Pancreas (tissue), 10 donors: Measurements from ENCODE around the gene ERMAP. TPM values are rescaled to one million over a fixed set of nuclear protein-coding genes. Genes with fewer than 3 reads are reported as not detected.

Experiments used
- ATAC-seq, 4 donors: fragments of 200-7000 bp; cut with Tn5 transposase; one replicate each; pipeline versions ENCODE4 v1.8.0 to v1.9.1; 2020; ENCODE audit warnings: mild to moderate bottlenecking in 4 of 4, moderate library complexity in 4 of 4
- DNase-seq, 6 donors: peaks; one replicate each; pipeline ENCODE4 v3.0.0-alpha.2; 2020
- FAIRE-seq: peaks from 2 replicates; lab custom pipeline; 2012; peaks lifted over from hg19 to GRCh38; lab: Jason Lieb, UNC
- H3K27ac ChIP-seq, 4 donors: fragments of 200-600 bp; sonication (generic); 1 replicate in 3 of 4; 2 replicates in 1 of 4; pipeline versions ENCODE4 v1.5.0 to v1.8.0; 2020
- H3K27me3 ChIP-seq, 4 donors: fragments of 200-600 bp; one replicate each; pipeline ENCODE4 v1.8.0; 2021
- H3K36me3 ChIP-seq, 3 donors: fragments of 200-600 bp; sonication (generic) in 1 of 3; one replicate each; pipeline versions ENCODE4 v1.5.0 to v1.8.0; 2020 to 2021
- H3K4me1 ChIP-seq, 3 donors: fragments of 200-600 bp; one replicate each; pipeline ENCODE4 v1.8.0; 2021
- H3K4me3 ChIP-seq, 4 donors: fragments of 200-600 bp; sonication (generic) in 2 of 4; one replicate each; pipeline versions ENCODE4 v1.5.0 to v1.8.0; 2020 to 2021
- H3K9me3 ChIP-seq, 4 donors: fragments of 200-600 bp; one replicate each; pipeline ENCODE4 v1.8.0; 2021
- WGBS, 2 donors: extraction: QIAGEN DNeasy Blood & Tissue Kit; methylation state at CpG; one replicate each; pipeline ENCODE4 v1.1.7; 2013; 5-methylcytosine and 5-hydroxymethylcytosine counted together
- intact Hi-C, 3 donors: fragments of 100-400 bp; cut with DNase I; formaldehyde crosslinking; loops; one replicate each; pipeline versions ENCODE4 v1.11.1 to v1.14.2; 2022
- polyA plus RNA-seq, 2 donors: library from polyadenylated mRNA; stranded (reverse); fragments of 200-250 nt; gene quantifications; one replicate each; pipeline ENCODE4 v1.2.3, GENCODE V29; 2013
- total RNA-seq, 6 donors: library from RNA; stranded (reverse); fragmentation: NEBNext Ultra II Directional in 4 of 6; extraction: Animal tissue kit (Norgen Biotek cat#: 25700) in 4 of 6; gene quantifications; one replicate each; pipeline versions ENCODE4 v1.2.1 to v1.2.4, GENCODE V29; 2021 to 2023
- TF ChIP-seq, protein P1 (sequence below), 4 donors: fragments of 200-600 bp; sonication (generic) in 3 of 4; IDR thresholded peaks; one replicate each; pipeline versions ENCODE4 v1.5.0 to v1.8.0; 2021; ENCODE audit warnings: antibody characterized with exemption in 4 of 4
- donor health status: healthy with polysubstance abuse.
- donor health status: DM: no; HTN: no; CAD: no; lungs with moderate emphysema.
- donor health status: DM: no; HTN: no; CAD: no.
- donor health status: control.
- donor health status: control.
- donor health status: Bipolar disorder and iron deficiency.
- donor health status: DM: yes; HTN: yes; CAD: no.
- donor health status: DM: no; HTN: no; CAD: no.
- donor health status: DM: no; HTN: no; CAD: no.
- donor health status: DM: yes; HTN: yes; CAD: no.

The ERMAP gene
- total and polyA plus RNA-seq, 8 donors = 4.8 to 11.2 (median 8.5) TPM

DNA sequence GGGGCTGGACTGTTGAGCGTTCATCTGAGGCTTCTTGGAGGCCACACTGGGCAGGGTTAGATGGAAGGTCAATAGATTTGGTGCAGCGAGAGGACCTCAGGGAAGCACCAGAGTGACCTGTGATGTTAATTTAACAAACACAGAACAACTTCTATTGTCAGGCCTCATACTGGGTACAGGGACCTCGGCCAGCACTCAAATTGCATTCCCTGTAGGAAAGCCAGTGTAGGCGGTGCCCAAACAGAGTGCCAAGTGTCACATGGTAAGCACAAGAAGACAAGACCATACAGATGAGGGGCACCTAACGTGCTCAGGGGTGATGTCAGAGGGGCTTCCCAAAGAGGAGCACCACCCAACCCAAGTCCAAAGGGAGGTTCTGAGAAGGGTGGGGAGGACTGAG lies 30.8 kb upstream of the ERMAP start:
- DNase-seq (no peak), FAIRE-seq (no peak), ATAC-seq (no peak)
- no peaks in the 10 kb centered on the region for H3K9me3 ChIP-seq
- no peaks in the 10 kb centered on the region for H3K36me3 ChIP-seq
- no peaks in the 10 kb centered on the region for H3K27me3 ChIP-seq
- intact Hi-C loops = loop anchor here in 1 of 3 donors (10.0 kb wide), 1 partner anchor 99 kb away; no protein-coding TSS in a partner anchor
- H3K4me3 ChIP-seq = no peak overlapping the region
- no peak overlapping the region for H3K27ac ChIP-seq
- TF ChIP-seq, protein P1, sequence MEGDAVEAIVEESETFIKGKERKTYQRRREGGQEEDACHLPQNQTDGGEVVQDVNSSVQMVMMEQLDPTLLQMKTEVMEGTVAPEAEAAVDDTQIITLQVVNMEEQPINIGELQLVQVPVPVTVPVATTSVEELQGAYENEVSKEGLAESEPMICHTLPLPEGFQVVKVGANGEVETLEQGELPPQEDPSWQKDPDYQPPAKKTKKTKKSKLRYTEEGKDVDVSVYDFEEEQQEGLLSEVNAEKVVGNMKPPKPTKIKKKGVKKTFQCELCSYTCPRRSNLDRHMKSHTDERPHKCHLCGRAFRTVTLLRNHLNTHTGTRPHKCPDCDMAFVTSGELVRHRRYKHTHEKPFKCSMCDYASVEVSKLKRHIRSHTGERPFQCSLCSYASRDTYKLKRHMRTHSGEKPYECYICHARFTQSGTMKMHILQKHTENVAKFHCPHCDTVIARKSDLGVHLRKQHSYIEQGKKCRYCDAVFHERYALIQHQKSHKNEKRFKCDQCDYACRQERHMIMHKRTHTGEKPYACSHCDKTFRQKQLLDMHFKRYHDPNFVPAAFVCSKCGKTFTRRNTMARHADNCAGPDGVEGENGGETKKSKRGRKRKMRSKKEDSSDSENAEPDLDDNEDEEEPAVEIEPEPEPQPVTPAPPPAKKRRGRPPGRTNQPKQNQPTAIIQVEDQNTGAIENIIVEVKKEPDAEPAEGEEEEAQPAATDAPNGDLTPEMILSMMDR (IDR thresholded peaks at IDR 0.05) = no peak
- 89 to 94% methylated on average over 5 of the region's 5 CpGs for WGBS, 2 donors
- H3K4me1 ChIP-seq = no peaks in the 10 kb centered on the region

DNA sequence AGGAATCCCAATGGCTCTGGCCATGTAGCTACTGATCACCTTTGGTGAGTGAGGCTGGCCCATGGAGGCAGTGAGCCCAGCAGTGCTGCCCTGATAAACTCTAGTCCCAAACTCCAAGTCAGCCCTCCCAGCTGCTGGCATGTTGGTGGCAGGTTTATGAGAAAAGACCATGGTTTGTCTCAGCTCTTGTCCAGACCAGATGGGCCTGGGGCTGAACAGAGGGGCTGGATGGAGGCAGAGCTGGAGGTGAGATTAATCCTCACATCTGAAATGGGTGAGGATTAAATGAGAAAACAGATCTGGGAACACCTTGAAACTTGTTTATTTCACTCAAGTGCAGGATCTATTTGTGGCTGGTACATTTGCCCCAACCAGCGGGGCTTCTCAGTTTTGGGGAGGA lies 28.9 kb upstream of the ERMAP start:
- TF ChIP-seq, protein P1 (IDR thresholded peaks at IDR 0.05) = no peak
- DNase-seq = no peak
- Histone ChIP-seq H3K27me3 (no peaks in the 10 kb centered on the region), H3K4me3 (no peak overlapping the region), H3K4me1 (no peaks in the 10 kb centered on the region), H3K9me3 (no peaks in the 10 kb centered on the region), H3K27ac (no peak overlapping the region), H3K36me3 (no peaks in the 10 kb centered on the region)
- 92 to 93% methylated on average over 1 of the region's 1 CpG for WGBS, 2 donors
- no peak for FAIRE-seq
- intact Hi-C loops = loop anchor here in 1 of 3 donors (10.0 kb wide), 1 partner anchor 97 kb away; no protein-coding TSS in a partner anchor
- no peak for ATAC-seq

- intact Hi-C loops = no loop called here
- peak in 1 of 4 donors; percentile 24 for ATAC-seq
- no peaks in the 10 kb centered on the region for H3K9me3 ChIP-seq
- TF ChIP-seq, protein P1 (IDR thresholded peaks at IDR 0.05) = no peak
- DNase-seq = no peak
- H3K27me3 ChIP-seq = no peaks in the 10 kb centered on the region
- 88 to 92% methylated on average over 2 of the region's 2 CpGs for WGBS, 2 donors
- no peak overlapping the region for H3K4me3 ChIP-seq
- peaks cover 0 to 4% (median 0%) of the 10 kb centered on the region in 3 donors for H3K4me1 ChIP-seq
- FAIRE-seq = no peak
- no peaks in the 10 kb centered on the region for H3K36me3 ChIP-seq
- H3K27ac ChIP-seq = no peak overlapping the region
Observed at GRCh38 chr1:42793824-42794223, 23.1 kb upstream of the ERMAP start.

DNA sequence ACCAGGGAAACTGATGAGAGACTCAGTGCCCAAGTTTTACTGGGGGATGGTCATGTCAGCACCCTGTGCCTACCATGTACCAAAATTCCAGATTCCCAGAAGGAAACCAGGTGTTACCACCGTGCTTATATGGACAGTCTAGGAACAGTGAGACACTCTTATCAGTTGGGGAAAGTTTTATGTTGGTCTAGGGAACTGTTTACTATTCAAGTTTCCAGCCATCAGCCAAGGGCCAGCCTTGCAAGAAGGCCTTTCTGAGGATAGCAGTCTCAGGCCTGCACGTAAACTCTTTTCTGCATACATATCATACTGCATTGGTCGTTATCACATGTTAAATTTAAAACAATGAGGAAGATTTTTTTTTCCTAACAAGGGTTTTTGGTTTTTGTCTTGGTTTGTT lies 19.5 kb upstream of the ERMAP start:
- H3K9me3 ChIP-seq = no peaks in the 10 kb centered on the region
- no peaks in the 10 kb centered on the region for H3K27me3 ChIP-seq
- intact Hi-C loops = no loop called here
- peak; percentile 49 to 89 (median 53) for ATAC-seq
- 50 to 54% methylated on average over 3 of the region's 3 CpGs for WGBS, 2 donors
- no peaks in the 10 kb centered on the region for H3K36me3 ChIP-seq
- peaks cover 0 to 4% (median 0%) of the 10 kb centered on the region in 3 donors for H3K4me1 ChIP-seq
- H3K4me3 ChIP-seq = no peak overlapping the region
- no peak overlapping the region for H3K27ac ChIP-seq
- no peak for DNase-seq
- TF ChIP-seq, protein P1 (IDR thresholded peaks at IDR 0.05) = no peak
- FAIRE-seq = no peak

DNA sequence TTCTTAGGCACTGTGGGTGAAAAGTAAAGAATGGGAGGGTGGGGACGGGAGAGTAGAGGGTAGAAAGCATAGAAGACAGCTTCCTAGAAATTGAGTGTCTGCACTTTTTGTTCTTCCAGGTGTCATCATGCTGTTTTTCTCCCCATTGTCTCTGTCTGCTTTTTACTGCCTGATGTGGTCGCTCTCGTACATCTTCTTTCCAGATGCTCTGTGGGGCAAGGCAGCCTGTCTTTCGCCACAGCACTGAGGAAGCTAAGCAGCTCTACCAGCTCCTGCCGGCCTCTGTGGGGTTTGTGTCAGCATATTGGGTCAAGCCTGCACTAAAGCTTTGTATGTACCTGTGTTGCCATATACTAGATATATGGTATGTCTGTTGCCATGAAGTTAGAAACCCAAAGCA lies 18.9 kb upstream of the ERMAP start:
- TF ChIP-seq, protein P1 (IDR thresholded peaks at IDR 0.05) = no peak
- WGBS, 2 donors = 94 to 96% methylated on average over 5 of the region's 5 CpGs
- Histone ChIP-seq H3K4me3 (no peak overlapping the region), H3K4me1 (peaks cover 0 to 4% (median 0%) of the 10 kb centered on the region in 3 donors), H3K27ac (no peak overlapping the region), H3K27me3 (no peaks in the 10 kb centered on the region), H3K36me3 (no peaks in the 10 kb centered on the region), H3K9me3 (no peaks in the 10 kb centered on the region)
- FAIRE-seq (no peak), DNase-seq (no peak), ATAC-seq (no peak)
- intact Hi-C loops = no loop called here
